Endothelial cell of umbilical vein (primary cell): ENCODE measurements around the gene CTBP1. TPM values are rescaled to one million over a fixed set of nuclear protein-coding genes. Genes with fewer than 3 reads are reported as not detected.

Experiments used
- BruUV-seq: library from RNA; stranded (reverse); fragments of 400-500 nt; replicated peaks from 2 replicates; lab custom pipeline; 2021; lab: Mats Ljungman, UMichigan
- CTCF ChIA-PET: fragments of 300-600, 350-600 bp; sonication (Branson Sonifier 250); formaldehyde crosslinking; loops from one replicate; lab custom pipeline; 2021; ENCODE audit warnings: antibody characterized with exemption, inconsistent platforms; lab: Charles Lee
- POLR2A ChIA-PET: fragments of 300-600, 350-600 bp; sonication (Branson Sonifier 250); formaldehyde crosslinking; loops from one replicate; lab custom pipeline; 2021; ENCODE audit warnings: antibody characterized with exemption, inconsistent platforms; lab: Charles Lee
- DNase-seq: peaks from one replicate; pipeline ENCODE4 v3.0.0-alpha.2; 2011; ENCODE audit warnings: low read depth, low spot score
- FAIRE-seq: peaks from 2 replicates; lab custom pipeline; 2011; peaks lifted over from hg19 to GRCh38; lab: Jason Lieb, UNC
- H2AFZ ChIP-seq: 2 replicates; pipeline ENCODE4 v1.6.0; 2012; ENCODE audit warnings: low read depth, low read length, control low read depth, inconsistent platforms
- H3K27ac ChIP-seq: 2 replicates; pipeline ENCODE4 v1.5.1; 2011; ENCODE audit warnings: low read depth, mild to moderate bottlenecking, control low read depth, low read length, moderate library complexity; ENCODE audit not compliant: insufficient read depth
- H3K27me3 ChIP-seq, 2 experiments: 2 replicates each; pipeline versions ENCODE4 v1.6.0 to v1.6.1; 2011; ENCODE audit warnings: low read length in 2 of 2, mixed read lengths in 1 of 2; ENCODE audit not compliant: control insufficient read depth in 2 of 2, insufficient read depth in 2 of 2
- H3K36me3 ChIP-seq, 2 experiments: 2 replicates in 1 of 2; 3 replicates in 1 of 2; pipeline ENCODE4 v1.5.1; 2011; ENCODE audit warnings: low read length in 2 of 2, mild to moderate bottlenecking in 1 of 2, moderate library complexity in 1 of 2; ENCODE audit not compliant: control insufficient read depth in 2 of 2, insufficient read depth in 2 of 2; ENCODE audit errors: extremely low read depth in 1 of 2
- H3K4me1 ChIP-seq: 3 replicates; pipeline ENCODE4 v1.5.1; 2011; ENCODE audit warnings: mild to moderate bottlenecking, low read length; ENCODE audit not compliant: control insufficient read depth, insufficient read depth; ENCODE audit errors: extremely low read depth
- H3K4me2 ChIP-seq: 2 replicates; pipeline ENCODE4 v1.6.1; 2011; ENCODE audit warnings: low read length, control low read depth, mixed read lengths; ENCODE audit not compliant: insufficient read depth
- H3K4me3 ChIP-seq, 3 experiments: fragments of 200-600 bp in 1 of 3; sonication (generic), shearing (Covaris generic) in 1 of 3; replicated peaks in 1 of 3; 2 replicates each; pipeline ENCODE4 v1.5.1; 2011 to 2016; ENCODE audit warnings: control low read depth in 3 of 3, low read length in 3 of 3, mild to moderate bottlenecking in 2 of 3, inconsistent platforms in 1 of 3, low read depth in 1 of 3, moderate library complexity in 1 of 3; ENCODE audit not compliant: insufficient read depth in 1 of 3
- H3K79me2 ChIP-seq: 2 replicates; pipeline ENCODE4 v1.6.0; 2012; ENCODE audit warnings: low read length, inconsistent platforms; ENCODE audit not compliant: control insufficient read depth, insufficient read depth
- H3K9ac ChIP-seq: replicated peaks from 2 replicates; pipeline ENCODE3; 2011; ENCODE audit warnings: low read length, control low read depth; ENCODE audit not compliant: insufficient read depth; ENCODE audit errors: extremely low read depth
- H3K9me1 ChIP-seq: replicated peaks from 3 replicates; pipeline ENCODE4 v1.6.0; 2011; ENCODE audit warnings: mild to moderate bottlenecking, low read length; ENCODE audit not compliant: control insufficient read depth, insufficient read depth; ENCODE audit errors: extremely low read depth
- H3K9me3 ChIP-seq: replicated peaks from 2 replicates; pipeline ENCODE4 v1.5.1; 2012; ENCODE audit warnings: low read length, inconsistent platforms; ENCODE audit not compliant: control insufficient read depth, insufficient read depth
- H4K20me1 ChIP-seq: replicated peaks from 2 replicates; pipeline ENCODE3; 2011; ENCODE audit warnings: mild to moderate bottlenecking, low read length; ENCODE audit not compliant: control insufficient read depth, insufficient read depth; ENCODE audit errors: extremely low read depth
- FOS ChIP-seq: IDR thresholded peaks from 2 replicates; pipeline ENCODE4 v1.6.1; 2011; ENCODE audit warnings: mild to moderate bottlenecking, low read length, moderate library complexity, borderline replicate concordance; ENCODE audit not compliant: insufficient read depth
- dilution Hi-C: fragments of 300-500 bp; cut with MboI; formaldehyde crosslinking; loops from one replicate; pipeline ENCODE4 v1.15.0; 2019; ENCODE audit warnings: low sequenced_read_pairs; ENCODE audit not compliant: extremely low pct_ligation_motif_present
- intact Hi-C: fragments of 100-400 bp; cut with micrococcal nuclease; formaldehyde crosslinking; loops from one replicate; pipeline ENCODE4 v1.10.0; 2022
- polyA plus RNA-seq, 4 experiments: library from polyadenylated mRNA; depleted of rRNA in 3 of 4; stranded (reverse) in 3 of 4; unstranded in 1 of 4; fragments of >200 nt; gene quantifications; 2 replicates each; pipeline versions ENCODE4 v1.2.1 to v1.2.3, GENCODE V29; 2011 to 2012; ENCODE audit warnings: missing spikeins in 1 of 4
- total RNA-seq: library from RNA; stranded (reverse); gene quantifications from 2 replicates; pipeline ENCODE4 v1.2.3, GENCODE V29; 2021
- TF ChIP-seq, protein P1 (sequence below), 2 donors: IDR thresholded peaks; 1 replicate in 1 of 2; 2 replicates in 1 of 2; pipeline ENCODE4 v1.5.1; 2011; ENCODE audit warnings: low read length in 2 of 2, mild to moderate bottlenecking in 2 of 2, moderate library complexity in 2 of 2, control low read depth in 1 of 2, inconsistent platforms in 1 of 2, low read depth in 1 of 2; ENCODE audit not compliant: insufficient read depth in 1 of 2; ENCODE audit errors: extremely low read depth in 1 of 2

Gene CTBP1
- total and polyA plus RNA-seq, 2 donors (not counting 3 experiments of a cell fraction or from before 2014, with no cell fraction given): 165 to 167 TPM

DNA sequence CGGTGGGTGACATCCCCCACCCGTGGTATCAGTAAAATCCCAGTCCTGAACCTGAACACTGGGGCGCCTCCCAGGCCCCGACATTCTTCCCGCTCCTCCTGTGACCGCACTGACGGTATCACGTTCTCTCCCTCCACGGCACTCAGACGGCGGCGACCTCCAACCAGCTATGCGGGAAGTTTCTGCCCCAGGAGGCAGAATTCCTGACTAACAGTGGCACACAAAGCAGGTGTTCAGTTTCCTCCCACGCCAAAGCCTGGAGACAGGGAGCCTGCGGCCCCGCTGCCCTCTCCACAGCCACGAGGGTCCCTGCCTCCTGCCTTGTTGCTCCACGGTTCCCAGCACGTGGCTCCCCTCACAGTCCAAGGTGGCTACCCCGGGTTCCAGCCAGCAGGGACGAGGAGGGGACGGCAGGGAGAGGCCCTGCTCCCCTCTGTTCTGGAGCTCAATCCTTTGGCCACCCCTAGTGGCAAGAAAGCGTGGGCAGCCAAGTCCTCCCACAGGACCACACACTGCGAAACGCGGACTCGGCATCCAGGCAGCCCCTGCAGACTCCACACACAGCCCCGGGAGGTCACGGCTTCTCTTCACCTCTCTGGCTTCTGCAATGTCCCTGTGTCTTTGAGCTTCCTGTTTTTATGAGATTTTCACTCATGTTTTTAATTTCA, 15.2 kb downstream of the CTBP1 start:
- CTCF ChIA-PET: interaction anchor here (0.7 to 1.8 kb wide), 9 partner anchors 10 to 190 kb away, joined by 3 to 9 read pairs (median 5); no protein-coding TSS in a partner anchor
- H2AFZ ChIP-seq: no peak overlapping the region
- H3K9me3 ChIP-seq: no peaks in the 10 kb centered on the region
- H3K4me3 ChIP-seq: no peak overlapping the region
- no peaks in the 10 kb centered on the region for H4K20me1 ChIP-seq
- peak overlapping the region; percentile 84 for H3K27ac ChIP-seq
- no TSS peak for BruUV-seq
- dilution Hi-C loops: no loop called here
- FAIRE-seq (no peak), DNase-seq (peak; percentile 30)
- no peaks in the 10 kb centered on the region for H3K9me1 ChIP-seq
- no peaks in the 10 kb centered on the region for H3K27me3 ChIP-seq
- peak overlapping the region; percentile 18 for H3K9ac ChIP-seq
- TF ChIP-seq, protein P1, sequence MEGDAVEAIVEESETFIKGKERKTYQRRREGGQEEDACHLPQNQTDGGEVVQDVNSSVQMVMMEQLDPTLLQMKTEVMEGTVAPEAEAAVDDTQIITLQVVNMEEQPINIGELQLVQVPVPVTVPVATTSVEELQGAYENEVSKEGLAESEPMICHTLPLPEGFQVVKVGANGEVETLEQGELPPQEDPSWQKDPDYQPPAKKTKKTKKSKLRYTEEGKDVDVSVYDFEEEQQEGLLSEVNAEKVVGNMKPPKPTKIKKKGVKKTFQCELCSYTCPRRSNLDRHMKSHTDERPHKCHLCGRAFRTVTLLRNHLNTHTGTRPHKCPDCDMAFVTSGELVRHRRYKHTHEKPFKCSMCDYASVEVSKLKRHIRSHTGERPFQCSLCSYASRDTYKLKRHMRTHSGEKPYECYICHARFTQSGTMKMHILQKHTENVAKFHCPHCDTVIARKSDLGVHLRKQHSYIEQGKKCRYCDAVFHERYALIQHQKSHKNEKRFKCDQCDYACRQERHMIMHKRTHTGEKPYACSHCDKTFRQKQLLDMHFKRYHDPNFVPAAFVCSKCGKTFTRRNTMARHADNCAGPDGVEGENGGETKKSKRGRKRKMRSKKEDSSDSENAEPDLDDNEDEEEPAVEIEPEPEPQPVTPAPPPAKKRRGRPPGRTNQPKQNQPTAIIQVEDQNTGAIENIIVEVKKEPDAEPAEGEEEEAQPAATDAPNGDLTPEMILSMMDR (IDR thresholded peaks at IDR 0.05; ENCODE audit: extremely low read depth in 1 of 2, insufficient read depth in 1 of 2, low read depth in 1 of 2, low read length in 2 of 2): peak; percentile 23 to 63
- TF ChIP-seq FOS: no peak
- peaks cover 9% of the 10 kb centered on the region for H3K79me2 ChIP-seq
- no peak overlapping the region for H3K4me2 ChIP-seq
- H3K36me3 ChIP-seq: peaks cover 3 to 48% of the 10 kb centered on the region in 2 experiments
- POLR2A ChIA-PET: interaction anchor here (1.7 kb wide), 1 partner anchor 15 kb away, joined by 4 read pairs; the partner anchor contains the start of gene CTBP1
- H3K4me1 ChIP-seq: peaks cover 22% of the 10 kb centered on the region
- intact Hi-C loops: loop anchor here (1.0 kb wide), 1 partner anchor 15 kb away; no protein-coding TSS in a partner anchor
